ENCODE results near the gene A1CF. TPM values are rescaled to one million over a fixed set of nuclear protein-coding genes. Genes with fewer than 3 reads are reported as not detected.

A1CF gene, protein sequence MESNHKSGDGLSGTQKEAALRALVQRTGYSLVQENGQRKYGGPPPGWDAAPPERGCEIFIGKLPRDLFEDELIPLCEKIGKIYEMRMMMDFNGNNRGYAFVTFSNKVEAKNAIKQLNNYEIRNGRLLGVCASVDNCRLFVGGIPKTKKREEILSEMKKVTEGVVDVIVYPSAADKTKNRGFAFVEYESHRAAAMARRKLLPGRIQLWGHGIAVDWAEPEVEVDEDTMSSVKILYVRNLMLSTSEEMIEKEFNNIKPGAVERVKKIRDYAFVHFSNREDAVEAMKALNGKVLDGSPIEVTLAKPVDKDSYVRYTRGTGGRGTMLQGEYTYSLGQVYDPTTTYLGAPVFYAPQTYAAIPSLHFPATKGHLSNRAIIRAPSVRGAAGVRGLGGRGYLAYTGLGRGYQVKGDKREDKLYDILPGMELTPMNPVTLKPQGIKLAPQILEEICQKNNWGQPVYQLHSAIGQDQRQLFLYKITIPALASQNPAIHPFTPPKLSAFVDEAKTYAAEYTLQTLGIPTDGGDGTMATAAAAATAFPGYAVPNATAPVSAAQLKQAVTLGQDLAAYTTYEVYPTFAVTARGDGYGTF
- not detected in 2 replicates for total RNA-seq

DNA sequence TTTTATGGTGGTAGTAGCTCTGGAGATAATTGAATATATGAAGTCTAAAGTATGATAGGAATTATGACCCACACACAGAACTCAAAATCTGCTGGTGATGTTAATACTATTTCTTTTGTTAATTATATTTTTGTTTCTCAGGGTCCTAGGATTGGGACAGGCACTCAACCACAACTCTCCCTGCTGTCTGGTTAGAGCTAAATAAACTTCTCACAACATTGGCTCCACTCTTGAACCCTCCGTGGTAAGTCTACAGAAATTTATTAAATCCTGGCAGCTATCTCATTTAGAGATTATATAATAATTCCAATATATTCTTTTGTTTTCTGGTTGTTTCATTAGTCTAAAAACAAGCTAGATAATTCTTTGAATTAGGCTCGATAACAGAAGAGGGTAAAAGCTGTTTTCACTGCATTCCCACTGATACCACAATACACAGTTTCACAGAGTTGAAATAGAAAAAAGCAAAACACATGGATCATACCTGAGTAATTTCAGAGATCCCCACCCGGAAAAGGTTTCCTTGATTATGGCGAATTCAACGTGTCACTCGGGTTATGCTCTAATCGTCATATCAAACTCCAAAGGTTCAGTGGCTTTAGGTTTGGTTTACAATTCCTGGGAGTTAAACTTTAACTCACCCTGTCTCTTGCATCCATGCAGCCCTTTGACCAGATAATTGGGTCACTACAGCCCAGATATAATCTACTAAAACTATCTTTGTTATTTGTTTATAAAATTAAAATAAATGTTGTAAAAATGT lies at the start of gene A1CF:
TSS of gene A1CF (minus strand) at position 531 of the 763 bp plus-strand sequence. CDS start 25,687 bp downstream, outside the sequence.
- H3K27me3 ChIP-seq (ENCODE audit: insufficient read depth, low read length): peaks cover 6% of the 10 kb centered on the region
- no peak within 1 kb of the TSS for H2AFZ ChIP-seq (ENCODE audit: low read length)
- no peaks in the 10 kb centered on the region for H4K20me1 ChIP-seq (ENCODE audit: insufficient read depth, low read length)
- no peaks in the 10 kb centered on the region for H3K36me3 ChIP-seq (ENCODE audit: insufficient read depth, low read length)
- DNase-seq (ENCODE audit: insufficient read length, low spot score, missing footprints): no peak
- H3K79me2 ChIP-seq (ENCODE audit: insufficient read depth, low read length): no peaks in the 10 kb centered on the region
- H3K4me3 ChIP-seq (ENCODE audit: insufficient read depth, low read length): no peak within 1 kb of the TSS
- H3K4me1 ChIP-seq (ENCODE audit: insufficient read depth, low read length): no peaks in the 10 kb centered on the region
- TF ChIP-seq, protein P1, sequence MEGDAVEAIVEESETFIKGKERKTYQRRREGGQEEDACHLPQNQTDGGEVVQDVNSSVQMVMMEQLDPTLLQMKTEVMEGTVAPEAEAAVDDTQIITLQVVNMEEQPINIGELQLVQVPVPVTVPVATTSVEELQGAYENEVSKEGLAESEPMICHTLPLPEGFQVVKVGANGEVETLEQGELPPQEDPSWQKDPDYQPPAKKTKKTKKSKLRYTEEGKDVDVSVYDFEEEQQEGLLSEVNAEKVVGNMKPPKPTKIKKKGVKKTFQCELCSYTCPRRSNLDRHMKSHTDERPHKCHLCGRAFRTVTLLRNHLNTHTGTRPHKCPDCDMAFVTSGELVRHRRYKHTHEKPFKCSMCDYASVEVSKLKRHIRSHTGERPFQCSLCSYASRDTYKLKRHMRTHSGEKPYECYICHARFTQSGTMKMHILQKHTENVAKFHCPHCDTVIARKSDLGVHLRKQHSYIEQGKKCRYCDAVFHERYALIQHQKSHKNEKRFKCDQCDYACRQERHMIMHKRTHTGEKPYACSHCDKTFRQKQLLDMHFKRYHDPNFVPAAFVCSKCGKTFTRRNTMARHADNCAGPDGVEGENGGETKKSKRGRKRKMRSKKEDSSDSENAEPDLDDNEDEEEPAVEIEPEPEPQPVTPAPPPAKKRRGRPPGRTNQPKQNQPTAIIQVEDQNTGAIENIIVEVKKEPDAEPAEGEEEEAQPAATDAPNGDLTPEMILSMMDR (IDR thresholded peaks at IDR 0.05; ENCODE audit: extremely low read depth, low read depth, low read length): no peak
- no peak within 1 kb of the TSS for H3K27ac ChIP-seq (ENCODE audit: low read depth, low read length)
- no peak within 1 kb of the TSS for H3K4me2 ChIP-seq (ENCODE audit: insufficient read depth, low read length)
- H3K9me3 ChIP-seq (ENCODE audit: low read depth, low read length): no peaks in the 10 kb centered on the region

DNA sequence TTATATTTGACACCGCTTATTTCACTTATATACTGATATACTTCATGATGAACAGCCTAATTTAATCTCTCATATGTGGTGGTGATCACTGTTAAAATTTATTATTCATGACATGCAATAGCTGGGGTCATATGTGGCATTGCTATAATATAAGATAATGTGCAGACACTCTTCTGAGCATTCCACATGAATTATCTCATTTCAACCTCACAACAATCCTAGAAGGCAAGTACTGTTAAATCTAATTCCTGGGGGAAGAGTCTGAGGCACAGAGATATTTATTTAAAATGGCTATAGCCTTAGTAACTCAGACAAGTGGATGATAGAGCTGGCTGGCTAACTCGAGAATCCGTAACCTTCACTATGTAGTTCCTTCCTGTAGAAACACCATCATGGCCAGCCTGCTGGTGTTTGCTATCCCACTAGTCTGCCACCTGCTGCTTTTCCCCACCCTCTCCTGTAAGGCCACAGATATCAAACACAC lies 46.6 kb upstream of the A1CF start:
- Histone ChIP-seq H3K9me3 (ENCODE audit: low read depth, low read length) (no peaks in the 10 kb centered on the region), H3K4me3 (ENCODE audit: insufficient read depth, low read length) (no peak overlapping the region), H4K20me1 (ENCODE audit: insufficient read depth, low read length) (no peaks in the 10 kb centered on the region), H2AFZ (ENCODE audit: low read length) (no peak overlapping the region), H3K4me1 (ENCODE audit: insufficient read depth, low read length) (no peaks in the 10 kb centered on the region), H3K27ac (ENCODE audit: low read depth, low read length) (no peak overlapping the region), H3K36me3 (ENCODE audit: insufficient read depth, low read length) (no peaks in the 10 kb centered on the region), H3K27me3 (ENCODE audit: insufficient read depth, low read length) (peaks cover 9% of the 10 kb centered on the region), H3K4me2 (ENCODE audit: insufficient read depth, low read length) (no peak overlapping the region), H3K79me2 (ENCODE audit: insufficient read depth, low read length) (no peaks in the 10 kb centered on the region)
- DNase-seq (ENCODE audit: insufficient read length, low spot score, missing footprints): no peak
- TF ChIP-seq, protein P1 (IDR thresholded peaks at IDR 0.05; ENCODE audit: extremely low read depth, low read depth, low read length): no peak

DNA sequence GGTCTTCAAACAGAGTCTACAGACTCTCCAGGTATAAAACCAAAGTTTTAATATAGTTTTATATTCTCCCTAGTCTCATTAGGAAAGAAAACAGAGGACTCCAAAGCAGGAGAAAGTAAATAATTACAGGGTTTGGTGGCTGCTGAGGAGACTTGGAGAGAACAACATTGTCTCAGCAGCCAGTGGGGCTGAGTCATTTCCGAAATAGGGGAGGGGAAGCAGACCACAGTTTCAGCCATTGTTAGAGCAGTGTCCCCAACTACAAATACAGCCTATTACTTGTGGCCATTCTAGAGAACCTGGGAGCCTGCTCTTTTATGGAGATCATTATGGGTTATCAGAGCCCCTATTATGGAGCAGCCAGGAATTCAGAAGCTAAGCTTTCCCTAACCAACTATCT lies 44.2 kb upstream of the A1CF start:
- no peak overlapping the region for H2AFZ ChIP-seq (ENCODE audit: low read length)
- H3K36me3 ChIP-seq (ENCODE audit: insufficient read depth, low read length): no peaks in the 10 kb centered on the region
- DNase-seq (ENCODE audit: insufficient read length, low spot score, missing footprints): no peak
- no peaks in the 10 kb centered on the region for H3K4me1 ChIP-seq (ENCODE audit: insufficient read depth, low read length)
- no peak overlapping the region for H3K4me2 ChIP-seq (ENCODE audit: insufficient read depth, low read length)
- no peak overlapping the region for H3K4me3 ChIP-seq (ENCODE audit: insufficient read depth, low read length)
- H3K27ac ChIP-seq (ENCODE audit: low read depth, low read length): no peak overlapping the region
- TF ChIP-seq, protein P1 (IDR thresholded peaks at IDR 0.05; ENCODE audit: extremely low read depth, low read depth, low read length): no peak
- H4K20me1 ChIP-seq (ENCODE audit: insufficient read depth, low read length): no peaks in the 10 kb centered on the region
- no peaks in the 10 kb centered on the region for H3K79me2 ChIP-seq (ENCODE audit: insufficient read depth, low read length)
- no peaks in the 10 kb centered on the region for H3K9me3 ChIP-seq (ENCODE audit: low read depth, low read length)
- peaks cover 9% of the 10 kb centered on the region for H3K27me3 ChIP-seq (ENCODE audit: insufficient read depth, low read length)

All from osteoblast (primary cell).